ENCODE data around the gene DPRX.

DNA sequence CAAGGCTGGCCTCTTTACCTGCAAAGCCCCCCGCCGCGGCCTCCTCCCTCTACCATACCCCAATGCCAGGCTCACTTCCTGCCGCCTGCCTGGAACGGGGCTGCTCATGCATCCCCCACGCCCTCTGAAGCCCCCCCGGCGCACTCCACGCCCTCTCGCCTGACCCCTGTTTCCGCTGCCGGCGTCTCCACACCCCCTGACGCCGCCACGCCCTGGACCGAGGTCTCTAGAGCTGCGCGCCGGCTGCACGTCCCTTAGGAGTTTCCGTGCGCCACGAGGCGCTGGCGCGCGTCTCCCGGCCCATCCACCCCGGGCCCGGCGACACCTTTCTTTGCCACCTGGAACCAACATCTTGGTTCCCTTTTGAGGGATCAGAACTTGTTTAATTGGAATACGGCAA lies 16.0 kb downstream of the DPRX start:
- no peak for TF ChIP-seq CTCF (conservative IDR thresholded peaks at IDR 0.05; ENCODE audit: low read depth in 2 of 2)
- TF ChIP-seq EZH2phosphoT487 (IDR thresholded peaks at IDR 0.05; ENCODE audit: unreplicated experiment), result no peak
- TF ChIP-seq, protein P1, sequence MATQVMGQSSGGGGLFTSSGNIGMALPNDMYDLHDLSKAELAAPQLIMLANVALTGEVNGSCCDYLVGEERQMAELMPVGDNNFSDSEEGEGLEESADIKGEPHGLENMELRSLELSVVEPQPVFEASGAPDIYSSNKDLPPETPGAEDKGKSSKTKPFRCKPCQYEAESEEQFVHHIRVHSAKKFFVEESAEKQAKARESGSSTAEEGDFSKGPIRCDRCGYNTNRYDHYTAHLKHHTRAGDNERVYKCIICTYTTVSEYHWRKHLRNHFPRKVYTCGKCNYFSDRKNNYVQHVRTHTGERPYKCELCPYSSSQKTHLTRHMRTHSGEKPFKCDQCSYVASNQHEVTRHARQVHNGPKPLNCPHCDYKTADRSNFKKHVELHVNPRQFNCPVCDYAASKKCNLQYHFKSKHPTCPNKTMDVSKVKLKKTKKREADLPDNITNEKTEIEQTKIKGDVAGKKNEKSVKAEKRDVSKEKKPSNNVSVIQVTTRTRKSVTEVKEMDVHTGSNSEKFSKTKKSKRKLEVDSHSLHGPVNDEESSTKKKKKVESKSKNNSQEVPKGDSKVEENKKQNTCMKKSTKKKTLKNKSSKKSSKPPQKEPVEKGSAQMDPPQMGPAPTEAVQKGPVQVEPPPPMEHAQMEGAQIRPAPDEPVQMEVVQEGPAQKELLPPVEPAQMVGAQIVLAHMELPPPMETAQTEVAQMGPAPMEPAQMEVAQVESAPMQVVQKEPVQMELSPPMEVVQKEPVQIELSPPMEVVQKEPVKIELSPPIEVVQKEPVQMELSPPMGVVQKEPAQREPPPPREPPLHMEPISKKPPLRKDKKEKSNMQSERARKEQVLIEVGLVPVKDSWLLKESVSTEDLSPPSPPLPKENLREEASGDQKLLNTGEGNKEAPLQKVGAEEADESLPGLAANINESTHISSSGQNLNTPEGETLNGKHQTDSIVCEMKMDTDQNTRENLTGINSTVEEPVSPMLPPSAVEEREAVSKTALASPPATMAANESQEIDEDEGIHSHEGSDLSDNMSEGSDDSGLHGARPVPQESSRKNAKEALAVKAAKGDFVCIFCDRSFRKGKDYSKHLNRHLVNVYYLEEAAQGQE (IDR thresholded peaks at IDR 0.05; ENCODE audit: unreplicated experiment), result no peak
- TF ChIP-seq POLR2AphosphoS5 (IDR thresholded peaks at IDR 0.05; ENCODE audit: low read depth), result no peak
- TF ChIP-seq ZNF114 (CRISPR knock-in tag; IDR thresholded peaks at IDR 0.05), result no peak
- TF ChIP-seq EZH2 (IDR thresholded peaks at IDR 0.05; ENCODE audit: low read depth, unreplicated experiment), result no peak
- no peak for TF ChIP-seq CREB1 (CRISPR knock-in tag; IDR thresholded peaks at IDR 0.05; ENCODE audit: low read depth)
- TF ChIP-seq JUNB (IDR thresholded peaks at IDR 0.05; ENCODE audit: unreplicated experiment), result no peak

Data from GM23338 (cell line).